GM19397 (cell line): ENCODE results near the gene KRT3.
"Not testable (repeated sequence)": the region's sequence is repeated elsewhere in the genome, so short reads cannot be mapped to it uniquely, and the experiment has no call there.

Experiments used
- ATAC-seq: cut with Tn5 transposase; IDR thresholded peaks from one replicate; pipeline ENCODE4 v1.9.1; 2021; ENCODE audit warnings: mild to moderate bottlenecking, moderate library complexity; ENCODE audit not compliant: unreplicated experiment

KRT3 gene

DNA sequence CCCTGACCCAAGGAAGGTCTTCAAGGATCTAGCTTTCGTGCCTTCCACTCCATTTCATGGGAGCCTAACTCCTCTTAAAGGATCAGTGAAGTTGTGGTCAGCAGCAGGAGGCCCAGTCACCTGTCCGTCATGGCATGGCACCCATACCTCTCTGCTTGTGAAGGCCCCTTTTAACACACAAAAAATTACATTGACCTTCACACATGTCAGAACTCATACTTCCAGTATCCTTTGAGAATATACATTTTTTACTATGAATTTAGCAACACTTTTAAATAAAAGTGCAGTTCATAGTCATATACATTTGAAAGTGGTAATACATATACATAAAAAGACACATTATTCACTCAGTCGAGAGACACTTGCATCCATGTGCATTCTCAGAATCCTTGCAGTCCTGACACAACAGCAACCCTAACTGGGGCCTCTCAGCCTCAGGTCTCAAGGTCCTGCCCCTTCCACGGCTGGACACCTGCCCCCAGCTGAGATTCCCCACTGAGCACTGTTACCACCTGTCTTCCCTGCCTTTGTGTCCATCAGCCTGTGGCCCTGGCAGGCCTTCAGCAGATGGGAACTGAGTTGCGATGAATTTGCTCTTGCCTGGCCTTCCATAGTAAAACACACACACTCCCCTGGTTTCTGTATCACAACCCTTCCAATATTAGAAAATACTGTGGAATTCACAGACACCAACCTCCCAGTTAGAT is 3.7 kb upstream of the KRT3 start:
- ATAC-seq: no peak

DNA sequence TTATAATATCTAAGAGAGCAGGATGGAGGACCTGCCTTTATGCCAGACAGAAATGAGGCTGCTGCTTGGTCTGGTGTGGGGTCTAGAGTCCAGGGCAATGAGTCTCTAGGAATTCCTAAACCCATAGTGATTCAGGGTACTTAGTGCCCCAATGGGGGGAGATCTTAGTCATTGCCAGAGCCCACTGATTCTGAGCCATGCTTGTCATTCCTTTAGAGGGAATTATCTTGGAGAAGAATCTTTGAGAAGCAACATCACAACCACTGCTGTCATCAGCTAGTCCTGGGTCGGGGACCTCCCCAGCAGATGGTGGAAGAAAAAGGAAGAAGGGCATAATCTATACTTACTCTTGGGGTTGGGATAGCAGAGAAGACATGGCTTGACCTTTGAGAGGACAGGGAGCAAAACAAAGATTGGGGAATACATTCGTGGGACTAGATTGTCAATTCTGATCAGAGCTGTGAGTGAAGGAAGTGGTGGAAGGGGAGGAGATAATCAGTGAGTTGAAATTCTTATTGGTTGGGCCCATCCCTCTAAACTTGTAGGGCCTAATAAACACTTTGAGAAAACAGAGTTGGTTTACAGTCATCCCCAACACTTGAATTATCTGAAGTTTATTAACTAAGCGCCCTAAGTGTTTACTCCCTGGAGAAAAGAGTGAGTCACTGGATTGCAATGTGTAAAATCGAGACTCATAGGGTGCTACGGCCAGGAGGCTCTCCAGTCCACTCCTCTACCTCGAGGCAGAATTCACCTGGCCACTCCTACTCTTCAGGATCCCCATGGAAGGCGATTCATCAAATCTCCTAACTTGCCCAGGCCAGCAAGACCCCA is 3.0 kb upstream of the KRT3 start:
- no peak for ATAC-seq

DNA sequence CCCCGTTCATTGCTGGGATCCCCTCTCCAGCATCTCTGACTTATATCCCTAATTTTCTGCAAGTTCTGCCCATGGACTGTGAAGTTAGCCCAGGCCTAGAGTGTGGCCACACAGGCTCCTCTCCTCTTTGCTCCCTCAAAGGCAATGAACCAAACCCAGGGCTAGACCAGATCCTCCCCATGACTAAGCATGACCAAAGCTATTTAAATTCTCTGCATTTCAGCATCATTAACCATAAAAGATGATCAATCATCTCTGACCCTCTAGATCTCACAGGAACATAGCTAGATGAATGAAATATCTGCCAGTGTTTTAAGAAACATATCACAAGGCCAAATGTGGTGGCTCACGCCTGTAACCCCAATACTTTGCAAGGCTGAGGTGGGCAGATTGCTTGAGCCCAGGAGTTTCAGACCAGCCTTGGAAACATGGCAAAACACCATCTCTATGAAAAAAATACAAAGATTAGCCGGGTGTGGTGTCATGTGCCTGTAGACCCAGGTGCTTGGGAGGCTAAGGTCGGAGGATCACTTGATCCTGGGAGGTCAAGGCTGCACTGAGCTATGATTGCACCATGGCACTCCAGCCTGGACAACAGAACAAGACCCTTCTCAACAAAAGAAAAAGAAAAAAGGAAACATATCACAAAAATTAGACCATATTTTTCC is 2.2 kb upstream of the KRT3 start:
- ATAC-seq: no peak

DNA sequence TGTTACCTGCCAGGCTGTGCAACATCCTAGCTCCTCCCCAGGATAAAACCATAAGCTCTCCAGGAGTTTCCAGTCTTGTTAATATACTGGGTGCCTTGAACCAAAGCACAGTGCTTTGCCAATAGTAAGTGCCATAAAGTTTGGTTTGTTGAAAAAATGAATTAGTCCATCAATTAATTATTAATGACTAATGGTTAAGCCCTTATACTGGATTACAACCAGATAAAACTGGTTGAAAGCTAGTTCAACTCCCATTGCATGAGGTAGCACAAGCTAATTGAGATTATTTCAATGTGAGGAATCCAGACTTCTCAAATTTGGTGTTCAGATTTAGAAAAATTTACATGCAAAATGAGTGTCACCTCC is 1.6 kb upstream of the KRT3 start:
- no peak for ATAC-seq

DNA sequence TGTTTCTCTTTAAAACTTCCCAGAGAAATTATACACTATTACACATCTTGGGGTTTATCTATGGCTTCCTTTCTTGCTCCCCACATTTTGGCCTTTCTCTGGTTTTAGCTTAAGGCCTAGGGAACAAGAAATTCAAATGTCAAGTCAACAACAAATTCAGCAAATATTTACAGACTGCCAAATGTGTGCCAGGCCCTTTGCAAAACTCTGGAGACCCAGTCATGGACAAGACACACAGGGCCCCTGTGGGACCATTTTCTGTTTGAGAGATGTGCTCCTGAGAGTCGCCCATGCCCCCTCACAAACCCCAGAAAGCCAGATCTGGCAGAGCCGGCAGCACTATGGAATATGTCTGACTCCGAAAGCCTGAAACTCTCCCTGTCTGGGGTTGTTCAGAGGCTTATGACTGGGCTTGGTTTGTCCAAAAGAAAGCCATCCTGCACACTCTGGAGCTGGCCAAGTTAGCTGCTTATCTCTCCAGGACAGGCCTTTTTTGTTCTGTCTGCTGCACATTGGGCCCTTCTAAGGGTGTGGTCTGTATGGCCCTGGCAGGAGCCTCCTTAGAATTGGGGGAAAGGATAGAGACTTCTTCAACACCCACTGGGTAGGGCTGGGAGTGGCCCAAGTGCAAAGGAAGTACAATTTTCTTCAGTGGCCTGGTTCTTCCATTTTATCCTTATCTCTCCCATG is 1.1 kb upstream of the KRT3 start:
- no peak for ATAC-seq

DNA sequence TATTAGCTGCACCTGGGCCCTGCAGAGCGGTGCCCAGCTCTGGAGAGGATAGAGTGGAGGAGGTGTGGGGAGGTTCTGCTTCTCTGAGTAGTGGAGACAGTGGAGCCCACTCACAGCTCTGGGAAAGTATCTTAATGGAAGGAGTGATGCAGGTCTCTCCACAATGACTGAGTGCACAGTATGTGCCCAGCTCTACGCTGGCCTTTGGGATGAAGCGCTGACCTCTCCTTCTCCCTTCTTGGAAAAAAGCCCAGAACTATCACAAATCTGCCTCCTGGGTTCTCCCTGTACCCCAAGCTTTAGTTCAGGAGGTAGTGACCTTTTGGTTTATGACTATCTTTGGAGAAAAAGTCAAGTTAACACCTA is 495 bp upstream of the KRT3 start:
- ATAC-seq: no peak

DNA sequence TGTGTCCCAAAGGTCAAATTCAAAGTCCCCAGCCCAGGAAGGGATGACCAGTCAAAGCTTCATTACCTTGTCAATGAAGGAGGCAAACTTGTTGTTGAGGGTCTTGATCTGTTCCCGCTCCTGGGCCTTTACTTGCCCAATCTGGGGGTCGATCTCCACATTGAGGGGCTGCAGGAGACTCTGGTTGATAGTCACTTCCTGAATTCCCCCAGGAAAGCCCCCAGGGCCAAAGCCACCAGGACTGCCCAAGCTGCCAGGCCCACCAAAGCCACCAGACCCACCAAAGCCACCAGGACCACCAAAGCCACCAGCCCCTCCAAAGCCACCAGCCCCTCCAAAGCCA is 614 bp downstream of the KRT3 start:
- ATAC-seq: not testable (repeated sequence)

DNA sequence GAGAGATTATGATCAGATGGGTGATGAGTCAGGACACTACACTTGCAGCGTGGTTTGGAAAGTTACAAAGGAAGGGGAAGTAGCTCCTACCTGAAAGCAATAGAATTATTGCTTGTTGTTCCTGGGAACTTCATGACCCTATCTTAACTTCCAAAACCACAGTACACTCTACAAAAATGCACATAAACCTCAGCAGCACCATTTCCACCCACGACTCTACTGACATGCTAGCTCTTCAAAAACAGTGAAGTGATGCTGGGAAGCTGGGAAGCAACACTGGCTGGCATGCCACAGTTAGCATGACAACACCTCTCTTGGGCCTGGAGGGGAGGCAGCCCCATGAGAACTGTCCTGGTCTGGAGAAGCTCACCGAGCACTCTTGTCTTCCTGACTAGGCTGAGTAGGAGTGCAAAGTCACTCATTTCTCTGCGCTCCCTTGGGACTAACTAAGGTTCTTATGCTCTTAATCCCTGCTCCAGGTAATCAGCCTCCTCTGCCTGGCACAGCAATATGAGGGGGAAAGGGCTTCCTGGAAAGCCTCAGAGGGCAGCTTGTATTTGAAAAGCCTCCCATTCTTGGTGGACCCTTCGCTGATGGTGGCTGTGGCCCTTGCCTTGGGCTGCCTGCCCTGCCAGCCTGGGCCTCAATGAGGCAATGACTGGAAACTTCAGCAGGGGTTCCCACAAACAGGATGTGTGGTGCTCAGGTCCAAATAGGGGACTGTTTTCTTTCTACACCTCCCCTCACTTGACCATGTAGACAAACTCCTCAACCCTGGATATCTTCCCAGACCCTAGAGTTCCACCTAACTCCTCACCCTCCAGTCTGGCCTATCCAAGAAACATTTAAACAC is 1.2 kb downstream of the KRT3 start:
- no peak for ATAC-seq

DNA sequence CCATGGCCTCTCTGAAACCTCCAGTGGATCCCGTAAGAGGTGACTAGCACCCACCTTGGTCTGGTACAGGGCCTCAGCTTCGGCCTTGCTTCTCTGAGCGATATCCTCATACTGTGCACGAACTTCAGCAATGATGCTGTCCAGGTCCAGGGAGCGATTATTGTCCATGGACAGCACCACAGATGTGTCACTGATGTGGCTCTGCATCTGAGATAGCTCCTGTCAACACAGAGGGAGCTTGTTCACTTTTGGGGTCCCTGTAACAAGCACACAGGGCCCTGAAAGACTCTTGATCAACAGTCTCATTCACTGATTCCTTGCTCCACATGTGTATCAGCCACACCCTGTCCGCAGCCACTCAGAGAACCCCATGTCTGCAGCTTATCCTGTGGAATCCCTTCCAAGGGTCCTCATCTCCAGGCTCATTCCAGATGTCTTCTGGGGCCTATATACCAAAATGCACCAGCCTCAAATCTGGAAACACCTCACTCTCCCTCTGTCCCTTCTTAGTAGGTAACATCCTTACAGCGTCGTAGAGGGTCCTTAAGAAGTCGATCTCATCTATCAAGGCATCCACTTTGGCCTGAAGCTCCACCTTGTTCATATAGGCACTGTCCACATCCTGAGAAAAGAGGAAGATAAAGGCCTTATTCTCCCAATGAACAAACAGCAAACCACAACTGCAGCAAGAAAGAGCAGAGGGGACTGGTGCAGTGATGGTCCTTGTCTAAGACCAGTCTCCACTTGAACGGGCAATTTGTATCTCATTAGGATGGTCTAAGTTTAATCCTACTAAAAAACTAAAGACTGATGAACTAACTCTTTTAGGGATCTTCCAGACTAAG is 3.5 kb downstream of the KRT3 start:
- no peak for ATAC-seq

DNA sequence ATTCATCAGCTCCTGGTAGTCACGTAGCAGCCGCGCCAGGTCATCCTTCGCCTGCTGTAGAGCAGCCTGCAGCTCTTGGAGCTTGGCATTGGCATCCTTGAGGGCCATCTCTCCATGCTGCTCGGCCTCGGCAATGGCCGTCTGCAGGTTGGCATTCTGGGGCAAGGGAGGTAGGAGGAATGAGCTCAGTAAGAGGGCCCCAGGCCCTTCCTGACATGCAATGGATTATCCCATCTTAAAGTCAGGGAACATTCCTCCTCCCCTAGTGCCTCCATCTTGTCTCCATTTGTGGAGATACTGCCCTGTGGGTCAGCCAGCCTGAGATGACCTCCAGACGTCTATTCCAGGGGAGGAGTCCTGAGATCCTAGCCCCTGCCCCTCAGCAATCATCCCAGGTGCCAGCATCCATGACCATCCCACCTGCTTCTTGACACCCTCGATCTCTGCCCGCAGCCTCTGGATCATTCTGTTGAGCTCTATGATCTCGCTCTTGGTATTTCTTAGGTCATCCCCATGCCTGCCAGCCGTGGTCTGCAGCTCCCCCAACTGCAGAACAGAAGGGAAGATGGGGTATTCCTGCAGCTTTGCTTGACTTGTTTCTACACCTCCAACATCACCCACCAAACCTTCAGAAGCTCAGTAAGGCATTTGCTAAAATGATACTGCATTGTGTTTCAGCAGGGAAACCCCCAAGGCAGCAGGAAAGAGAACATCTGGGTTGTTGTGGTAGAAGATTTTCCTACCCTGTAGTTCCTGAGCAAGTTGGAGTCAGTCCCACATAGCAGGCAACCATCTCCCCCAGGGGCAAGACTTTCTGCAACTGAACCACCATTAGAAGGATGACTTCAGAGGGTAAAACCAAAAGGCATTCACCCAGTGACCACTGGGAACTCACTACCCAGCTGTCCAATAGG is 4.4 kb downstream of the KRT3 start:
- no peak for ATAC-seq

DNA sequence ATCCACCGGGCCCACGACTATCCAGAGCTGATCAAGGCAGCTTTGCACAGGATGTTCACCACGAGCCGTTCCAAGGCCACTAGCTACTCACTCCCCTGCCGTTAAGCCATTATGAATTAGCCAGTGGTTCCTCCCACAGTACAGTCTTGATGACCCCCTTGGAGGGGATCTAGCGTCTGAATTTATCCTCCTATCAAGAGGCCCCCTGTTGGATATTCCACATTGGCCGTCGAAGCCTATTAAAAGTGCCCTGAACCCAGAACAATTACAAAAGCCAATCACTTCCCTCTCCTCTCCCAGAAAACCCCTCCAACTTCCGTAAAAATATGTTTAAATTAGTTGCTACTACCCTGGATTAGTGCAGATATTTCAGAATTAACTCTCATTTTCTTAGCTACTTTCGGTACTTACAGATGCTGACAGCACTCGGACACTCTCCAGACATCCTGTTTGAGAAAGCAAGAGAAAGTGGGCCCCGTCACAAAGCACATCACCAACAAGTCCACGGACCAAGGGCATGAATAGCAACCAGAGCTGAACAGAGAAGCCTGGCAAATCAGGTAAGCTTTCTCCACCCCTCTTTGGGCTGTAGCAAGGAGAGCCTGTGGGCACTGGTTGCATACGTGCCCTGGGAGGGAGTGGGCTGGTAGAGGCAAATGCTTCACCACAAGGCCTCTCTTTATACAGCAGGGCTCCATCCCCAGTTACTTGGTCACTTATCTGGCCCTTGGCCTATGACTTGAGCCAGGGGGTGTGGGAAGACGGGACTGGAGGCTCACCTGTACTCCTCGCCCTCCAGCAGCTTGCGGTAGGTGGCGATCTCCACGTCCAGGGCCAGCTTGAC is 5.3 kb downstream of the KRT3 start:
- no peak for ATAC-seq

DNA sequence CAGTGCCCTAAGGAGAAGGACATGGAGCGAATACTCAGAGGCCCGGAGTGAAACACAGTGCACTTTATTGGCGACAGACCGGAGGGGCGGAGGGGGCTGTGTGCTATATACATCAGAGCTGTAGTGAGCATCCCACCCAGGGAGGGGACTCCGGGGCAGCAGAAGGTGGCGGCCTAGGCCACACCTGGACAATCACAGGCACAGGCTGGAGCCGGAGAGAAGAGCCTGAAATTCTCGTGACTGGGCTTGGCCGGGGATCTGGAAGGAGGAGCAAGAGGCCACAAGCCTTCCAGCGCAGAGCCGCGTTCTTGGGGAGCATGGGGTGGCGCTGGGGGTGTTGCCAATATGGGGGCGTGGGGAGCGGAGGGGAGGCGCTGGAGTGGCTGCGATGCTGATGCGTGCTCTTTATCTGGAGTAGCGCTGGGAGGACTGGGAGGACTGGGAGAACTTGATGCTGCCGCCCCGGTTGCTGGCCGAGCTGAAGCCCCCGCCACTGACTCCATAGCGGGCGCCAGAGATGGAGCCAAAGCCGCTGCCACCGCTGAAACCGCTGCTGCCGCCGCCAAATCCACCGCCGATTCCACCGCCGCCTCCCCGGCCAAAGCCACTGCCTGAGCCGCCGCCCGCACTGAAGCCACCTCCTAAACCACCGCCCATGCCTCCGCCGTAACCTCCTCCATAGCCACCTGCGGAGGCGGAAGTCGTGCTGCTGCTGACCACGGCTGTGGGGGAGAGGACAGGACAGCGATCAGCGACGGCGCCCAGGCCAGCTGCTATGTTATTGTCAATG is 6.1 kb downstream of the KRT3 start:
- ATAC-seq: no peak

DNA sequence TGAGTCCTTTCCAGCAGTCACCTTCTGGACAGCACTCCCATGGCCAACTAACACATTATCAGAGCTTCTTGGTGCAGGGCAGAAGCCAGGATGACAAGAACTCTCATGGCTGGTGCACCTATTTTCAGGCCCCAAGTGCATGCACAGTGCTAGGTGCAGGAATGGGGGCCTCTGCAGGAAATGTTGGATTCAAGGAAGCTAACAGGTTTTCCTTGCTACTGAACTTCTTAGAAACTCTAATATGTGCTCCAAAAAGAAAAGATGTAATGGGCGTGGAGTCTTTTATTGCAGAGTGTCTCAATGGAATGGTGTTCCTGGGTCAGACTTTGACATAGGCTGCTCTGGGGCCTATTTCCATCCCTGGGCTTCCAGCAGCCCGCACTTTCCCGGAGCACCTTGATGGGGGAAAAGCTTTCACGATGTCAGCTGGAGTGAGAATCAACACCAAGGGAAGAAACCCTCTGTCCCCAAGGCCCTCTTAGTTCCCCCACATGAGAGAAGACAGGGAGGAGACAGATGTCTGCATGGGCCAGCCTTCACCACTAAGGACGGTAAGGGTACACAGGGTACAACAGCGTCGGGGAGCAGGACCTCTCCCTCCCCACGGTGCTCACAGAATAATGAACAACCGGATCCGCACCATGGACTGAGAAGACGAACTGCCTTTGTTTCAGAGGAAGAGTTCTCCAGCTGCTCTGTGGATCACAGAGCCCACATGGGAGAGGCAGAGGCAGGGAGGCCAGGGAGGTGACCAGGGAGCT is 6.9 kb downstream of the KRT3 start:
- ATAC-seq: no peak

DNA sequence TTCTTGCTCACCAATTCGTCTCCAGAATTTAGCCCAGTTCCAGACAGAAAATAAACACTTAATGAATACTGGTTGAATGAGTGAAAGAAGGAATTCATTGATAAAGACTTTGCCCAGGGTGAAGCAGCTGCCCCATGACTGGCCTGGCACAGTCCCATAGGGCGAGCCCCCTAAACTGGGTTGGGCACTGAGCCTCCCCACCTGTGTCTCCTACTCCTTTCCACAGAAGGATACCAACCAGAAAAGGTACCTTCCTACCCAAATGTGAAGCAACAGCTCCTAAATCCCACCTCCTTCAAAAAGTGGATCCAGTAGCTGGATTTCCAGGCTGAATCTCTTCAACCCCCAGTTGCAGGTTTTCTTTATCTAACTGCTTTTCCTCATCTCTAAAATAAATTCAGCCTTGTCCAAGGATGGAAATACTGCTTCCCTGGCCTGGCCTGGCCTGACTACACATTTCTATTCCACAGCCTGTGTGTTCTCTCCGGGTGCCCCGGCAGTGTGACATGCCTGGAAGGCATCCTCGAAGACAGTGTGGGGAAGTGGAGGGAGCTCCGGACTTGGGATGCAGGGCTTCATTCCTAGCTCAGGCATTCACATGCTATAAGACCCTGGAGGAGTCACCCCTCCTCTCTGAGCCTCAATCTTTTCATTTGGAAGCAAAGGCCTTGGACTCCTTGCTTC is 7.6 kb downstream of the KRT3 start:
- no peak for ATAC-seq

DNA sequence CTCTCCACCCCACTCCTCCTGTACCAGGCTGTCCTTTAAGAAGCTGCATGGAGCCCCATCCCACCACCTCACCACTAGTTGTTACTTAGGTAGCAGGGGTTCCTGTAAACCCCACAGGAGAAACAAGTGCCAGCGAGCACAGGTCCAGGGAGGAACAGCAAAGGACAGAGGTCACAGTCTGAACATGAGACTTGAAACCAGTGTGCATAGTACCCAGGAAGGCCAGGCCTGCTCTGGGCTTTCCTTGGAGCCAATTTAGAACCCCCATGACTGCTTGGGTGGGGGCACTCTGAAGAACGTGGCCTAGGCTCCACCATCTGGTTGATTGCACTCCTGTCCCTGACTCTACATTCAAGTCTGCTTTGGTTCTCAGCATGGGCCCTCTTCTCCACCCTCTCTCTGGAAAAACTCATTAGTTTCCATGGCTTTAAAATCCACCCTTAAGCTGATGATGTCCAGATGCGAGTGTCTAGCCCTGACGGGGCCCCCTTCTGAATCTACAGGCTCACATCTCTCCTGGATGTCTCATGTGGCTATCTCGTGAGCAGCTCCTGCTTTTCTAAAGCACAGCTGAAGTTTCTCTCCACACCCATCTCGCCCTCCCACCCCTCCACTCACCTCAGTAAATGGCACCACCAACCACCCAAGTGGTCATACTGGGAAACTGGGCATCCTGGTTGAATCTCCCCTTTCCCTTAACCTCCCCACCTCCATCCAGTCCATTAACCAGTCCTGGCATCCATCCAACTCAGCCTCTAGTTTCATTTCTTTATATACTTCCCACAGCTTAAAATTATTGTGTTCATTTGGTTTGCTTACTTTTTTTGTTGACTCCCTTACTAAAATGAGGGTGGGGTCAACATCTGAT is 8.4 kb downstream of the KRT3 start:
- no peak for ATAC-seq
